Lower leg skin (tissue), 4 donors: Measurements from ENCODE around the gene ATAD2B. TPM values are rescaled to one million over a fixed set of nuclear protein-coding genes. Genes with fewer than 3 reads are reported as not detected.

Source experiments
- DNase-seq, 2 donors: peaks; one replicate each; pipeline ENCODE4 v3.0.0-alpha.2; 2019; ENCODE audit warnings: low spot score in 2 of 2
- H3K4me3 ChIP-seq: fragments of 200-600 bp; sonication (generic); 2 replicates; pipeline ENCODE4 v1.5.1; 2017; ENCODE audit warnings: mild to moderate bottlenecking, low read depth; ENCODE audit not compliant: poor library complexity, severe bottlenecking
- POLR2A ChIP-seq, 2 donors: fragments of 450-650 bp; IDR thresholded peaks; one replicate each; pipeline ENCODE4 v1.6.1; 2016 to 2017; ENCODE audit warnings: antibody characterized with exemption in 2 of 2, mild to moderate bottlenecking in 1 of 2, moderate library complexity in 1 of 2
- WGBS, 2 donors: methylation state at CpG; one replicate each; pipeline ENCODE4 v1.1.5; 2018; 5-methylcytosine and 5-hydroxymethylcytosine counted together
- intact Hi-C: fragments of 100-400 bp; cut with DNase I; formaldehyde crosslinking; loops from one replicate; pipeline ENCODE4 v1.15.0; 2023; ENCODE audit warnings: low total_unique reads
- total RNA-seq, 4 donors: library from RNA; depleted of rRNA; stranded (reverse); fragments of >200 nt; gene quantifications; one replicate each; pipeline ENCODE4 v1.1.0, GENCODE V29; 2016
- TF ChIP-seq, protein P1 (sequence below), 3 donors: fragments of 450-650 bp; IDR thresholded peaks; one replicate each; pipeline ENCODE4 v1.5.1; 2016; ENCODE audit warnings: antibody characterized with exemption in 3 of 3, mild to moderate bottlenecking in 3 of 3, moderate library complexity in 2 of 3

ATAD2B gene
- total RNA-seq, 4 donors from 2014 or later, result 23.2 to 31.1 (median 27.9) TPM

DNA sequence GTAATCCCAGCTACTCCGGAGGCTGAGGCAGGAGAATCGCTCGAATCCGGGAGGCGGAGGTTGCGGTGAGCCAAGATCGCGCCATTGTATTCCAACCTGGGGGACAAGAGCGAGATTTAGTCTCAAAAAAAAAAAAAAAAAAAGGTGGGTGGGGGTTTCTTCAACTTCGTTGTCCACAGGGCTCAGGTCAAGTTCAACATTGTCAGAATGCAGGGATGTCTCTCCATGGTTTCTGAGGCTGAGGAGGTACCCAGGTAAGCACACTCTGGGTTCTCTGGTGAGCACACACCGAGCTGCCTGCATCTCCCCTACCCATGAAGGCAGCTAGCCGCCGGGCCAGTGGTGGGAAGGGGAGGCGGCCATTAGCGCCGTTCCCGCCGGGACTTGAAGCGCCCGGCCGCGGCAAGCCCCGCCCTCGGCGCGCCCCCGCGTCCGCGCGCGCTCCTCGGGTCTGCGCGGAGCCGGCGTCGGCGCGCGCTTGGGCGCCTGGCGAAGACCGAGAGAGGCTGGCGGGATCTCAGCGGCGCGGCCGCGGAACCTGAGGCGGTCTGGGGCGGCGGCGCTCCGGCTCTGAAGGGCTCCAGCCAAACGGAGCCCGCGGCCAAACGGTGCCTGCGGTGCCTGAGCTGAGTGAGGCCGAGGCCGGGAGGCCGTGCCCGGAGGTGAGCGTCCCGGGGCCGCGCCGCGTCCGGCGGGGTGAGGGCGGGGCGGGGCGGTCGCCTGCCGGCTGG, 13.2 kb upstream of the ATAD2B start, which contains the start of gene UBXN2A:
Gene UBXN2A (plus strand): TSS at position 477 of the 731 bp plus-strand sequence. CDS start 17,852 bp downstream, outside the sequence.
- intact Hi-C loops, result loop anchor here (10.0 kb wide), 1 partner anchor 145 kb away; the partner anchor contains the start of gene TP53I3
- TF ChIP-seq, protein P1, sequence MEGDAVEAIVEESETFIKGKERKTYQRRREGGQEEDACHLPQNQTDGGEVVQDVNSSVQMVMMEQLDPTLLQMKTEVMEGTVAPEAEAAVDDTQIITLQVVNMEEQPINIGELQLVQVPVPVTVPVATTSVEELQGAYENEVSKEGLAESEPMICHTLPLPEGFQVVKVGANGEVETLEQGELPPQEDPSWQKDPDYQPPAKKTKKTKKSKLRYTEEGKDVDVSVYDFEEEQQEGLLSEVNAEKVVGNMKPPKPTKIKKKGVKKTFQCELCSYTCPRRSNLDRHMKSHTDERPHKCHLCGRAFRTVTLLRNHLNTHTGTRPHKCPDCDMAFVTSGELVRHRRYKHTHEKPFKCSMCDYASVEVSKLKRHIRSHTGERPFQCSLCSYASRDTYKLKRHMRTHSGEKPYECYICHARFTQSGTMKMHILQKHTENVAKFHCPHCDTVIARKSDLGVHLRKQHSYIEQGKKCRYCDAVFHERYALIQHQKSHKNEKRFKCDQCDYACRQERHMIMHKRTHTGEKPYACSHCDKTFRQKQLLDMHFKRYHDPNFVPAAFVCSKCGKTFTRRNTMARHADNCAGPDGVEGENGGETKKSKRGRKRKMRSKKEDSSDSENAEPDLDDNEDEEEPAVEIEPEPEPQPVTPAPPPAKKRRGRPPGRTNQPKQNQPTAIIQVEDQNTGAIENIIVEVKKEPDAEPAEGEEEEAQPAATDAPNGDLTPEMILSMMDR (IDR thresholded peaks at IDR 0.05), result no peak
- TF ChIP-seq POLR2A (IDR thresholded peaks at IDR 0.05), result peak in 1 of 2 donors; percentile 33
- peak within 1 kb of the TSS; percentile 94 for H3K4me3 ChIP-seq
- peak; percentile 47 to 92 for DNase-seq
- WGBS, 2 donors, result 0% methylated on average over 13 to 38 of the region's 77 CpGs

DNA sequence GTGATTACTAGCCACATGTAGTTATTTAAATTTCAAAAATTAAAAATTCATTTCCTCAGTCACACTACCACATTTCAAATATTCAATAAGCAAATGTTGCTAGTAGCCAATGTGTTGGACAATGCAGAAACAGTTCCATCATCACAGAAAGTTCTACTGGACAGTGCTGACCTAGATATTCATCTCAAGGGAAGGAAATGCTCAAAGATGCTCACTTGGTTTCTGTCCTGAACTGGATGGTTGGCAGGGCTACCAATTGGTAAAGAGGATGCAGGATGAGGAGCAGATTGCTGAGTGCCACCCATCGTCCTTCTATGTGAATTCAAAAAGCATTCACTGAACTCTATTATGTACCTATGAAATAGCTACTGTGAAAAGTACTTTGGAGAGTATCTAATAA, 7.3 kb upstream of the ATAD2B start:
- no peak for DNase-seq
- WGBS, 2 donors, result 69 to 77% methylated on average over 1 of the region's 1 CpG
- H3K4me3 ChIP-seq, result no peak overlapping the region
- TF ChIP-seq, protein P1 (IDR thresholded peaks at IDR 0.05), result no peak
- no peak for TF ChIP-seq POLR2A (IDR thresholded peaks at IDR 0.05)
- intact Hi-C loops, result loop anchor here (10.0 kb wide), 1 partner anchor 151 kb away; the partner anchor contains the start of gene TP53I3

DNA sequence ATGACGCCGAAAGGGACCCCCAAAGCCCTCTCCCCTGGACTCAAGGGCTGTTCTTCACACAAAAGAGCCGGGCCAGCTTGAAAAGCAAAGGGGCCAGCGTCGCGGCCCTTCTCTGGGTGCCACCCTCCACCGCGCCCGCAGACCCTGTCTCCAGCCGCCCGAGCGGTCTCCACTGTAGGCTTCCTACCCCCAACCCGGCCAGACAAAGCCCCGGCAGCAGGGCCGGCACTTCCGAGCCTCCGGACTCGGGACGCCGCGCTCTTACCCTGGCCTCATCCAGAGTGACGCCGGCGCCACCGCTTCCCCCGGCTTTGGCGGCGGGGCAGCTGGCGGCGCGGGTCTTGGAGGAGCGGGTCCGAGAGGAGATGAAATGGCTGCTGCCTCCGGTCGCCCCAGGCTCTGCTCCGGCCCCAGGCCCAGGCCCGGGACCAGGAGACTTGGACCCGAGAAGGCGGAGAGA, 603 bp downstream of the ATAD2B start:
- DNase-seq, result peak; percentile 28 to 90
- WGBS, 2 donors, result 0% methylated on average over 10 to 36 of the region's 39 CpGs
- intact Hi-C loops, result no loop called here
- H3K4me3 ChIP-seq, result peak overlapping the region; percentile 89
- no peak for TF ChIP-seq POLR2A (IDR thresholded peaks at IDR 0.05)
- TF ChIP-seq, protein P1 (IDR thresholded peaks at IDR 0.05), result no peak

DNA sequence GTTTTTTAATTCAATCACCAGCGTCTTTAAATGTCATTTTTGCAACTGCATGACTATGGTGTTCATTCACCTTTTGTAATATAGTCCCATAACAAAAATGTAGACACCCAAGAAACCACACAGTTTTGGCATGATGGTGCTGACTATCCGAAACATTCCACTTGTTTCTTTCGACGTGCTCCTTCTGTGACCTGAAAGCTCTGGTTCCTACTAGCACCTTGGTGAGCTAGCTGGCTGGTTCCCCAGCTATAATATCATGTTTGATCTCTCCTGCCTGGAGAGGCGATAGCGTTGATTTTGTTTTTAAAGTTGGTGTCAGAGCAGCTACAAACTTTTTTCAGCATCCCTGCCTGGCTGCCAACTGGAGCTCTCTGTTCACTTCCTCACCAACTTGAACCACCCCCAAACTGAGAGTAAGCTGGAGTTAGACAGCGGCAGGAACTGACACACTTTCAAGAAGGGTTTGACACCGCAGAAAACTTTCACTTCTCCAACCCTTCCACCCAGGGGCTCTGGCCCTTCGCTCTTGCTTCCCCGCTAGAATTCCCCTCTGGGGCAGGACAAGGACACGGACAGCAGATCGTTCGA, 1.1 kb downstream of the ATAD2B start:
- 0 to 1% methylated on average over 13 of the region's 13 CpGs for WGBS, 2 donors
- intact Hi-C loops, result no loop called here
- peak in 1 of 2 donors; percentile 13 for TF ChIP-seq POLR2A (IDR thresholded peaks at IDR 0.05)
- TF ChIP-seq, protein P1 (IDR thresholded peaks at IDR 0.05), result no peak
- H3K4me3 ChIP-seq, result peak overlapping the region; percentile 89
- peak in 1 of 2 donors; percentile 62 for DNase-seq

DNA sequence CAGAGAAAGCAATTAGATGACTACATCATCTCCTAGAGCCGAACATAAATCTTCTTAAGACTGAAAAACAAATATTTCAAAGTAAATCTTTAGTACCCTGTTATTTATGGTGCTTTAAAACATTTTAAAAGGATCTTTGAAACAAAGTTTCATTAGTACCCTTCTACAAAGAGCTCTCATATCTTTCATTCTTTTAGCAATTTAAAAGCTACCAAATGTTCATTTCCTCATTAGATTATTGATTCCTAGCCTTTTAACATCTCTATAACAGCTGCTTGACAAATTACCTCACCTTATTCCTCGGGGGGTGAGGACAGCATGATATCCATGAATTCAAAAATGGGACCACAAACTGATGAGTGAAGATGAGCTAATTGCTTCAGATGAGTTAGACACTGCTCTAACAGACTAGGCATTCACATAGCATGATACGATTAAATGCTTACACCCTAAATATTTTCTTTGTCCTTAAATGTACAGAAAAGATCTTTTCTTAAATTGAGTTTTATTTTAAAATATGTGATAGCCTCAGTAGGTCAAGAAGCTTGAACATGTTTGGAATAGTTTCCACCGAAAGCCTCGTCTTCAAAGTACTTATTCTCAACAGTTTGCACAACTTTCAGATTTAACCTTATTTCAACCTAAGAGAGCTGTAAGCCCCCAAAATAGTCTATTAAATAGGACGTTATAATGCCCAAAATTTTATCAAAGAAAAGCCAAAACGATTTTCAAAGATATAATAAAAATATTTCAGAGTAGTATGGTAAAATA, 2.1 kb downstream of the ATAD2B start:
- no peak for TF ChIP-seq POLR2A (IDR thresholded peaks at IDR 0.05)
- TF ChIP-seq, protein P1 (IDR thresholded peaks at IDR 0.05), result no peak
- no peak for DNase-seq
- H3K4me3 ChIP-seq, result no peak overlapping the region
- 24 to 27% methylated on average over 7 of the region's 7 CpGs for WGBS, 2 donors
- intact Hi-C loops, result no loop called here
